ENCODE data around the gene ALDH3A1.

GRCh38 chr17:19756546-19756945, 8.4 kb upstream of the ALDH3A1 start:
- no peak for TF ChIP-seq POLR2A (IDR thresholded peaks at IDR 0.05)
- no peak for TF ChIP-seq CTCF (IDR thresholded peaks at IDR 0.05)
- no peak for TF ChIP-seq POLR2AphosphoS5 (IDR thresholded peaks at IDR 0.05)

All from suprapubic skin (tissue), 4 donors.